Measurements from ENCODE around the gene OSMR. TPM values are rescaled to one million over a fixed set of nuclear protein-coding genes. Genes with fewer than 3 reads are reported as not detected.

Gene OSMR
- total RNA-seq, 1 experiment from 2014 or later = 1.6 TPM

GRCh38 chr5:38923661-38924451 is 78.0 kb downstream of the OSMR start:
- Histone ChIP-seq H3K14ac (ENCODE audit: insufficient read depth, low read length) (no peak overlapping the region), H2BK12ac (ENCODE audit: insufficient read length, low read depth, low read length) (no peak overlapping the region), H4K8ac (replicated peaks; ENCODE audit: insufficient read length, low read depth, low read length) (no peak overlapping the region), H3K56ac (ENCODE audit: insufficient read length, low read depth, low read length) (no peak overlapping the region), H2AK5ac (ENCODE audit: insufficient read length, low read length) (no peak overlapping the region), H3K27ac (ENCODE audit: insufficient read length, low read depth, low read length) (no peak overlapping the region), H4K5ac (ENCODE audit: insufficient read length, low read depth, low read length) (no peak overlapping the region), H3K79me1 (ENCODE audit: insufficient read depth, low read depth, low read length, poor library complexity, severe bottlenecking) (no peaks in the 10 kb centered on the region), H3T11ph (ENCODE audit: low read length) (no peak overlapping the region), H3K23me2 (ENCODE audit: insufficient read length, low read depth, low read length, poor library complexity, severe bottlenecking) (no peaks in the 10 kb centered on the region), H3K4me1 (ENCODE audit: insufficient read depth, low read length) (no peaks in the 10 kb centered on the region), H4K20me1 (ENCODE audit: control insufficient read depth, insufficient read depth, insufficient read length) (no peaks in the 10 kb centered on the region), H3K79me2 (ENCODE audit: insufficient read depth, low read length) (no peaks in the 10 kb centered on the region), H4K91ac (ENCODE audit: insufficient read length, low read depth, low read length) (no peak overlapping the region), H3K23ac (ENCODE audit: insufficient read length, low read depth, low read length) (no peak overlapping the region), H3K18ac (ENCODE audit: insufficient read length, low read depth, low read length) (no peak overlapping the region), H2AFZ (ENCODE audit: low read length) (no peak overlapping the region), H2BK20ac (ENCODE audit: low read depth, low read length, poor library complexity, severe bottlenecking) (no peak overlapping the region), H2BK5ac (ENCODE audit: insufficient read length, low read length) (no peak overlapping the region), H3K9me3 (ENCODE audit: control insufficient read depth, low read depth, low read length) (no peaks in the 10 kb centered on the region), H2BK15ac (ENCODE audit: low read depth, low read length) (no peak overlapping the region), H3K9ac (ENCODE audit: extremely low read depth, insufficient read length, low read length) (no peak overlapping the region), H3K27me3 (ENCODE audit: insufficient read depth, low read length) (no peaks in the 10 kb centered on the region), H2BK120ac (ENCODE audit: low read depth, low read length, poor library complexity, severe bottlenecking) (no peak overlapping the region), H3K4me2 (ENCODE audit: insufficient read depth, insufficient read length, low read length) (no peak overlapping the region), H3K4ac (ENCODE audit: low read depth, low read length) (no peak overlapping the region)
- H3K27ac Mint-ChIP-seq = no peak overlapping the region; a peak in 1 of 7 replicates
- peaks cover 8 to 10% of the 10 kb centered on the region in 2 experiments for H3K4me1 Mint-ChIP-seq
- H3K4me3 Mint-ChIP-seq = no peak overlapping the region
- peaks cover 2 to 9% (median 3%) of the 10 kb centered on the region in 3 experiments; a peak in 5 of 7 replicates for H3K36me3 Mint-ChIP-seq (ENCODE audit: insufficient read depth in 1 of 3, low read depth in 3 of 3)
- no peak for TF ChIP-seq CTCF (conservative IDR thresholded peaks at IDR 0.05)
- H3K27me3 Mint-ChIP-seq (ENCODE audit: low read depth) = no peaks in the 10 kb centered on the region
- WGBS (ENCODE audit: extremely low coverage, insufficient read length, low lambda C conversion rate) = no CpG with 5 or more reads among the region's 3 CpGs
- H3K9me3 Mint-ChIP-seq = peaks cover 5% of the 10 kb centered on the region in 2 experiments; a peak in 3 of 5 replicates
- no peak for DNase-seq

Data from H9 (cell line).